ENCODE data around the gene TRMT2A. TPM values are rescaled to one million over a fixed set of nuclear protein-coding genes. Genes with fewer than 3 reads are reported as not detected.

The TRMT2A gene
- polyA plus RNA-seq, 1 donor (not counting 4 experiments of a cell fraction or from before 2014, with no cell fraction given): 18.3 TPM

GRCh38 chr22:20063271-20064139 lies 53.5 kb downstream of the TRMT2A start:
- TF ChIP-seq, protein P1, sequence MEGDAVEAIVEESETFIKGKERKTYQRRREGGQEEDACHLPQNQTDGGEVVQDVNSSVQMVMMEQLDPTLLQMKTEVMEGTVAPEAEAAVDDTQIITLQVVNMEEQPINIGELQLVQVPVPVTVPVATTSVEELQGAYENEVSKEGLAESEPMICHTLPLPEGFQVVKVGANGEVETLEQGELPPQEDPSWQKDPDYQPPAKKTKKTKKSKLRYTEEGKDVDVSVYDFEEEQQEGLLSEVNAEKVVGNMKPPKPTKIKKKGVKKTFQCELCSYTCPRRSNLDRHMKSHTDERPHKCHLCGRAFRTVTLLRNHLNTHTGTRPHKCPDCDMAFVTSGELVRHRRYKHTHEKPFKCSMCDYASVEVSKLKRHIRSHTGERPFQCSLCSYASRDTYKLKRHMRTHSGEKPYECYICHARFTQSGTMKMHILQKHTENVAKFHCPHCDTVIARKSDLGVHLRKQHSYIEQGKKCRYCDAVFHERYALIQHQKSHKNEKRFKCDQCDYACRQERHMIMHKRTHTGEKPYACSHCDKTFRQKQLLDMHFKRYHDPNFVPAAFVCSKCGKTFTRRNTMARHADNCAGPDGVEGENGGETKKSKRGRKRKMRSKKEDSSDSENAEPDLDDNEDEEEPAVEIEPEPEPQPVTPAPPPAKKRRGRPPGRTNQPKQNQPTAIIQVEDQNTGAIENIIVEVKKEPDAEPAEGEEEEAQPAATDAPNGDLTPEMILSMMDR (optimal IDR thresholded peaks at IDR 0.05 in 1 of 3, IDR thresholded peaks at IDR 0.05 in 1 of 3, conservative IDR thresholded peaks at IDR 0.05 in 1 of 3; ENCODE audit: extremely low read depth in 1 of 3, insufficient read depth in 2 of 3, low read length in 3 of 3): peak; percentile 26 to 53 (median 35)
- no peak for TF ChIP-seq EZH2 (IDR thresholded peaks at IDR 0.05; ENCODE audit: low read length)

GRCh38 chr22:20062766-20063083 lies 54.3 kb downstream of the TRMT2A start:
- Histone ChIP-seq H3K4me3 (ENCODE audit: control insufficient read depth in 2 of 3, extremely low read depth in 1 of 3, insufficient read depth in 2 of 3, low read depth in 1 of 3, low read length in 3 of 3) (no peak overlapping the region), H3K27ac (ENCODE audit: control insufficient read depth, insufficient read depth, low read length) (peak overlapping the region; percentile 31), H3K79me2 (ENCODE audit: control insufficient read depth, insufficient read depth, low read length) (no peaks in the 10 kb centered on the region), H3K9me3 (ENCODE audit: control insufficient read depth, low read depth, low read length) (no peaks in the 10 kb centered on the region), H4K20me1 (ENCODE audit: control insufficient read depth, extremely low read depth, insufficient read depth, low read length) (no peaks in the 10 kb centered on the region), H2AFZ (ENCODE audit: control insufficient read depth, low read length) (no peak overlapping the region), H3K27me3 (ENCODE audit: control insufficient read depth, extremely low read depth, insufficient read depth, low read length) (no peaks in the 10 kb centered on the region), H3K36me3 (ENCODE audit: control insufficient read depth in 2 of 2, extremely low read depth in 1 of 2, insufficient read depth in 2 of 2, low read length in 2 of 2) (peaks cover 0 to 3% of the 10 kb centered on the region in 2 experiments), H3K9ac (ENCODE audit: control insufficient read depth, extremely low read depth, insufficient read depth, low read length) (no peak overlapping the region), H3K9me1 (ENCODE audit: control insufficient read depth, extremely low read depth, insufficient read depth, low read length) (peaks cover 5% of the 10 kb centered on the region), H3K4me2 (ENCODE audit: control insufficient read depth, extremely low read depth, insufficient read depth, low read depth, low read length) (peak overlapping the region; percentile 27), H3K4me1 (ENCODE audit: control insufficient read depth, extremely low read depth, insufficient read depth, low read length) (peaks cover 32% of the 10 kb centered on the region)
- DNase-seq (ENCODE audit: low read depth, low spot score) (no peak), FAIRE-seq (peak; percentile 90)
- dilution Hi-C loops (cut with MboI; ENCODE audit: extremely low pct_ligation_motif_present, low sequenced_read_pairs): no loop called here
- TF ChIP-seq, protein P1 (optimal IDR thresholded peaks at IDR 0.05 in 1 of 3, IDR thresholded peaks at IDR 0.05 in 1 of 3, conservative IDR thresholded peaks at IDR 0.05 in 1 of 3; ENCODE audit: extremely low read depth in 1 of 3, insufficient read depth in 2 of 3, low read length in 3 of 3): no peak
- no peak for TF ChIP-seq EZH2 (IDR thresholded peaks at IDR 0.05; ENCODE audit: low read length)

More at GRCh38 chr22:20063271-20064139, 53.5 kb downstream of the TRMT2A start:
- FAIRE-seq: no peak
- peaks cover 5% of the 10 kb centered on the region for H3K9me1 ChIP-seq (ENCODE audit: control insufficient read depth, extremely low read depth, insufficient read depth, low read length)
- H2AFZ ChIP-seq (ENCODE audit: control insufficient read depth, low read length): no peak overlapping the region
- peaks cover 32% of the 10 kb centered on the region for H3K4me1 ChIP-seq (ENCODE audit: control insufficient read depth, extremely low read depth, insufficient read depth, low read length)
- no peaks in the 10 kb centered on the region for H4K20me1 ChIP-seq (ENCODE audit: control insufficient read depth, extremely low read depth, insufficient read depth, low read length)
- H3K4me2 ChIP-seq (ENCODE audit: control insufficient read depth, extremely low read depth, insufficient read depth, low read depth, low read length): peak overlapping the region; percentile 22
- H3K9me3 ChIP-seq (ENCODE audit: control insufficient read depth, low read depth, low read length): no peaks in the 10 kb centered on the region
- no peaks in the 10 kb centered on the region for H3K27me3 ChIP-seq (ENCODE audit: control insufficient read depth, extremely low read depth, insufficient read depth, low read length)
- H3K9ac ChIP-seq (ENCODE audit: control insufficient read depth, extremely low read depth, insufficient read depth, low read length): no peak overlapping the region
- no peak for DNase-seq (ENCODE audit: low read depth, low spot score)
- dilution Hi-C loops (cut with MboI; ENCODE audit: extremely low pct_ligation_motif_present, low sequenced_read_pairs): no loop called here
- no peak overlapping the region for H3K4me3 ChIP-seq (ENCODE audit: control insufficient read depth in 2 of 3, extremely low read depth in 1 of 3, insufficient read depth in 2 of 3, low read depth in 1 of 3, low read length in 3 of 3)
- H3K79me2 ChIP-seq (ENCODE audit: control insufficient read depth, insufficient read depth, low read length): no peaks in the 10 kb centered on the region
- H3K36me3 ChIP-seq (ENCODE audit: control insufficient read depth in 2 of 2, extremely low read depth in 1 of 2, insufficient read depth in 2 of 2, low read length in 2 of 2): peaks cover 0 to 3% of the 10 kb centered on the region in 2 experiments
- no peak overlapping the region for H3K27ac ChIP-seq (ENCODE audit: control insufficient read depth, insufficient read depth, low read length)

All from keratinocyte (primary cell).